Heart left ventricle (tissue), 13 donors: ENCODE data around the gene OAT.

Source experiments
- CTCF ChIP-seq, 12 donors: fragments of 200-600 bp; sonication (generic) in 4 of 12; IDR thresholded peaks; one replicate each; pipeline versions ENCODE4 v1.5.0 to v1.8.0; 2018 to 2022; ENCODE audit warnings: antibody characterized with exemption in 12 of 12, mild to moderate bottlenecking in 5 of 12
- POLR2A ChIP-seq, 2 donors: fragments of 450-650 bp; IDR thresholded peaks; one replicate each; pipeline ENCODE4 v1.6.1; 2017; ENCODE audit warnings: antibody characterized with exemption in 2 of 2, mild to moderate bottlenecking in 2 of 2, moderate library complexity in 2 of 2
- donor health status: ischemic (EF 13 %, LVEDD 7.1; RV severe dilation, severe dysfunction).
- donor health status: DM: no; HTN: yes; CAD: no.
- donor health status: DM: no; HTN: no; CAD: no.
- donor health status: ischemic (EF 25% LVEDD 6.9; RV normal size, moderate dysfunction).
- donor health status: ischemic (EF 25% LVEDD 5.7; RV mildly dilated, moderate dysfunction).
- donor health status: ischemic (EF 35%, LVEDD 5.7; RV mildly dilated, moderate dysfunction).
- donor health status: nonischemic (EF 11% LVEDD 7.7; RV severe dilation, severe dysfunction).
- donor health status: DM: yes; HTN: yes; CAD: no.
- donor health status: PGD.
- donor health status: ischemic (EF 29% LVEDD 5.4; RV normal size, mild dysfunction).
- donor health status: nonischemic (EF 23%, LVEDD 6.1; RV moderate dilation, normal function).

GRCh38 chr10:124430077-124430476 is 11.4 kb upstream of the OAT start:
- TF ChIP-seq POLR2A (IDR thresholded peaks at IDR 0.05) (no peak), CTCF (IDR thresholded peaks at IDR 0.05) (no peak)
